ENCODE measurements around the gene HIVEP3.

Gene HIVEP3

DNA sequence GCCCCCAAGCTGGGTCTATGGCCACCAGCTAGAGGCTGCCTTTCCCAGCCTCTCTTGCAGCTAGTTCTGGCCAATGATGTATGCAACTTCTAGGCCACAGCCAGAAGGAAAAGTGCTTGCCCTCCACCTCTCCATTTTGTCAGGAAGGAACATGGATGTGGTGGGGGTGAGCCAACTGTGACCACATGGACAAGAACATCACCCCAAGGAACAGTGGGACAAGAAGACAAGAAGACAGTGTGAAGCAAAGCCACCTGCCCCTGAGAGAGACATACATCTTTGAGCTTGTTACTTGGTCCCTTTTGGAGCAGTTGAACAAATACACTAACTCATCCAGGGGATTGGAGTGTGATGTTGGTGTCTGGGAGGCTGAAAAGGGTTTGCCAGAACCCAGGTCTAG lies 328.4 kb downstream of the HIVEP3 start:
- H3K36me3 ChIP-seq (ENCODE audit: insufficient read depth, low read length): no peaks in the 10 kb centered on the region
- no peaks in the 10 kb centered on the region for H3K9me3 ChIP-seq (ENCODE audit: insufficient read depth, low read depth, low read length)
- no peaks in the 10 kb centered on the region for H3K4me1 ChIP-seq (ENCODE audit: insufficient read depth, low read length, poor library complexity, severe bottlenecking)
- no peaks in the 10 kb centered on the region for H3K9me2 ChIP-seq (replicated peaks; ENCODE audit: low read depth, low read length)
- no peak overlapping the region for H3K9ac ChIP-seq (ENCODE audit: low read depth, low read length, poor library complexity, severe bottlenecking)
- no peaks in the 10 kb centered on the region for H4K20me1 ChIP-seq (ENCODE audit: insufficient read depth, low read length, poor library complexity, severe bottlenecking)
- no peaks in the 10 kb centered on the region for H3K27me3 ChIP-seq (ENCODE audit: insufficient read depth, low read length, poor library complexity, severe bottlenecking)
- H3K79me2 ChIP-seq (ENCODE audit: insufficient read depth, low read length): no peaks in the 10 kb centered on the region
- H3K4me3 ChIP-seq (ENCODE audit: low read length, poor library complexity, severe bottlenecking): no peak overlapping the region
- no peak for TF ChIP-seq EZH2phosphoT487 (IDR thresholded peaks at IDR 0.05; ENCODE audit: borderline replicate concordance)
- TF ChIP-seq, protein P1, sequence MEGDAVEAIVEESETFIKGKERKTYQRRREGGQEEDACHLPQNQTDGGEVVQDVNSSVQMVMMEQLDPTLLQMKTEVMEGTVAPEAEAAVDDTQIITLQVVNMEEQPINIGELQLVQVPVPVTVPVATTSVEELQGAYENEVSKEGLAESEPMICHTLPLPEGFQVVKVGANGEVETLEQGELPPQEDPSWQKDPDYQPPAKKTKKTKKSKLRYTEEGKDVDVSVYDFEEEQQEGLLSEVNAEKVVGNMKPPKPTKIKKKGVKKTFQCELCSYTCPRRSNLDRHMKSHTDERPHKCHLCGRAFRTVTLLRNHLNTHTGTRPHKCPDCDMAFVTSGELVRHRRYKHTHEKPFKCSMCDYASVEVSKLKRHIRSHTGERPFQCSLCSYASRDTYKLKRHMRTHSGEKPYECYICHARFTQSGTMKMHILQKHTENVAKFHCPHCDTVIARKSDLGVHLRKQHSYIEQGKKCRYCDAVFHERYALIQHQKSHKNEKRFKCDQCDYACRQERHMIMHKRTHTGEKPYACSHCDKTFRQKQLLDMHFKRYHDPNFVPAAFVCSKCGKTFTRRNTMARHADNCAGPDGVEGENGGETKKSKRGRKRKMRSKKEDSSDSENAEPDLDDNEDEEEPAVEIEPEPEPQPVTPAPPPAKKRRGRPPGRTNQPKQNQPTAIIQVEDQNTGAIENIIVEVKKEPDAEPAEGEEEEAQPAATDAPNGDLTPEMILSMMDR (conservative IDR thresholded peaks at IDR 0.05; ENCODE audit: low read length): no peak
- H2AFZ ChIP-seq (ENCODE audit: low read length): no peak overlapping the region
- no peak overlapping the region for H3K4me2 ChIP-seq (ENCODE audit: low read depth, low read length, poor library complexity, severe bottlenecking)
- H3F3A ChIP-seq (ENCODE audit: low read depth): no peaks in the 10 kb centered on the region

DNA sequence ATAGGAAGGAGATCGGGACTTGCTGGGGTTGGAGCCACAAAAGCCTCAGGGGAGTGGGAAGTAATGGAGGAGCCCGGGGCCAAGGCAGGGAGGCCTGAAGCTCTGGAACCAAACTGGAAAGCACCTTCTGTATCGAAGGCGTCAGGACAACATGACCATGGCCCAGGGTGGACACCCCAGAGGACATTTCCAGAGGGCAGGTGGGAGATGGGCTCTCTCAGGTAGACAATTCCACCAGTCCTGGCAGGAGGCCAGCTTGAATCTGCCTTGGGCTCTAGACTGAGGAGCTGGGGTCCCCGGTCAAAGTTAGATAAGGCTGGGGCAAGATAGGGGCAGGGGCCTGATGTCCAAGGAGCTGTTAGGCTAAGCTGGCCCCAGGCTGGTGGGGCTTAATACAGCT lies 329.3 kb downstream of the HIVEP3 start:
- no peaks in the 10 kb centered on the region for H3K9me3 ChIP-seq (ENCODE audit: insufficient read depth, low read depth, low read length)
- no peaks in the 10 kb centered on the region for H3K4me1 ChIP-seq (ENCODE audit: insufficient read depth, low read length, poor library complexity, severe bottlenecking)
- H3K27me3 ChIP-seq (ENCODE audit: insufficient read depth, low read length, poor library complexity, severe bottlenecking): no peaks in the 10 kb centered on the region
- no peak overlapping the region for H3K4me2 ChIP-seq (ENCODE audit: low read depth, low read length, poor library complexity, severe bottlenecking)
- H3K9me2 ChIP-seq (replicated peaks; ENCODE audit: low read depth, low read length): no peaks in the 10 kb centered on the region
- no peaks in the 10 kb centered on the region for H3K36me3 ChIP-seq (ENCODE audit: insufficient read depth, low read length)
- no peak overlapping the region for H3K9ac ChIP-seq (ENCODE audit: low read depth, low read length, poor library complexity, severe bottlenecking)
- TF ChIP-seq, protein P1 (conservative IDR thresholded peaks at IDR 0.05; ENCODE audit: low read length): no peak
- TF ChIP-seq EZH2phosphoT487 (IDR thresholded peaks at IDR 0.05; ENCODE audit: borderline replicate concordance): no peak
- H3K4me3 ChIP-seq (ENCODE audit: low read length, poor library complexity, severe bottlenecking): no peak overlapping the region
- H4K20me1 ChIP-seq (ENCODE audit: insufficient read depth, low read length, poor library complexity, severe bottlenecking): no peaks in the 10 kb centered on the region
- no peak overlapping the region for H2AFZ ChIP-seq (ENCODE audit: low read length)
- no peaks in the 10 kb centered on the region for H3F3A ChIP-seq (ENCODE audit: low read depth)
- H3K79me2 ChIP-seq (ENCODE audit: insufficient read depth, low read length): no peaks in the 10 kb centered on the region

DNA sequence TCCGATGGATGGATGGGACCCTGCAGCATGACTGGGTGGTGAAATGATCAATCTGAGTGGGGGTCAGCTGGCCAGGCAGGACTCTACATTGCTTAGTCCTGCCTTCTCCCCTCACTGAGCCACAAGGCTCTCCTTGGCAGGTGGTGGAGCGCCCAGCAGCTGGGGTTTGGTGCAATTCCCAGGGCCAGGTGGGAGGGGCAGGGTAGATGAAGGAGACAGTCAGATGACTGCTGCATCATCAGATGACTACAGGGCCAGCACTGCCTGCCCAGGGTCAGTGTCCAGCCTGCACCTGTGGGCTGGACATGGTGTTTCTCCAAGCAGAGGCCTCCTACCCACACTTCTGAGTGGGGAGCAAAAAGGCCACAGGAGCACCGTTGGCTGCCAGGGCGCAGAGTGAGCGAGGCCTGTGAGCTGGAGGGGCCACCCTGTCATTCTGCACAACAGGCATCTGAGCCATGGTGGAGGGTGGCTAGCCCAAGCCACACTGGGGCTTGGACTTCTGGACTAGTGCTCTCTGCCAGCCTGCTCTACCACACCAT lies 330.3 kb downstream of the HIVEP3 start:
- H3F3A ChIP-seq (ENCODE audit: low read depth): no peaks in the 10 kb centered on the region
- H3K27me3 ChIP-seq (ENCODE audit: insufficient read depth, low read length, poor library complexity, severe bottlenecking): no peaks in the 10 kb centered on the region
- H4K20me1 ChIP-seq (ENCODE audit: insufficient read depth, low read length, poor library complexity, severe bottlenecking): no peaks in the 10 kb centered on the region

More for the DNA sequence above, 330.3 kb downstream of the HIVEP3 start:
- no peaks in the 10 kb centered on the region for H3K79me2 ChIP-seq (ENCODE audit: insufficient read depth, low read length)
- no peaks in the 10 kb centered on the region for H3K9me2 ChIP-seq (replicated peaks; ENCODE audit: low read depth, low read length)
- H3K4me3 ChIP-seq (ENCODE audit: low read length, poor library complexity, severe bottlenecking): no peak overlapping the region
- H3K4me1 ChIP-seq (ENCODE audit: insufficient read depth, low read length, poor library complexity, severe bottlenecking): no peaks in the 10 kb centered on the region
- no peak overlapping the region for H3K9ac ChIP-seq (ENCODE audit: low read depth, low read length, poor library complexity, severe bottlenecking)
- H3K9me3 ChIP-seq (ENCODE audit: insufficient read depth, low read depth, low read length): no peaks in the 10 kb centered on the region
- TF ChIP-seq, protein P1 (conservative IDR thresholded peaks at IDR 0.05; ENCODE audit: low read length): no peak
- no peak for TF ChIP-seq EZH2phosphoT487 (IDR thresholded peaks at IDR 0.05; ENCODE audit: borderline replicate concordance)
- H3K4me2 ChIP-seq (ENCODE audit: low read depth, low read length, poor library complexity, severe bottlenecking): no peak overlapping the region
- no peak overlapping the region for H2AFZ ChIP-seq (ENCODE audit: low read length)
- H3K36me3 ChIP-seq (ENCODE audit: insufficient read depth, low read length): no peaks in the 10 kb centered on the region

Data from Loucy (cell line).